Raji (cell line): ENCODE data around the gene TYSND1.

Source experiments
- POLR2A ChIP-seq: IDR thresholded peaks from 2 replicates; pipeline ENCODE4 v1.6.1; 2011; ENCODE audit warnings: low read depth, low read length, control low read depth; ENCODE audit not compliant: insufficient read depth

TYSND1 gene

GRCh38 chr10:70146489-70147258 lies at the start of gene TYSND1:
TYSND1 (minus strand) TSS chr10:70146700; CDS start chr10:70146586, 114 bp downstream.
- TF ChIP-seq POLR2A = peak; percentile 95

- no peak for TF ChIP-seq POLR2A
Measured at GRCh38 chr10:70193391-70193844, 46.9 kb upstream of the TYSND1 start.

GRCh38 chr10:70192326-70192968 lies 45.9 kb upstream of the TYSND1 start:
- no peak for TF ChIP-seq POLR2A

GRCh38 chr10:70191972-70192305 lies 45.4 kb upstream of the TYSND1 start:
- TF ChIP-seq POLR2A = no peak

GRCh38 chr10:70191161-70191971 lies 44.9 kb upstream of the TYSND1 start:
- no peak for TF ChIP-seq POLR2A

GRCh38 chr10:70190581-70190980 lies 44.1 kb upstream of the TYSND1 start:
- no peak for TF ChIP-seq POLR2A

GRCh38 chr10:70190102-70190501 lies 43.6 kb upstream of the TYSND1 start:
- TF ChIP-seq POLR2A = no peak

GRCh38 chr10:70188768-70189167 lies 42.3 kb upstream of the TYSND1 start:
- no peak for TF ChIP-seq POLR2A

GRCh38 chr10:70186571-70186970 lies 40.1 kb upstream of the TYSND1 start:
- no peak for TF ChIP-seq POLR2A

- TF ChIP-seq POLR2A = no peak
Measured at GRCh38 chr10:70186090-70186489, 39.6 kb upstream of the TYSND1 start.

- TF ChIP-seq POLR2A = no peak
Measured at GRCh38 chr10:70183304-70183703, 36.8 kb upstream of the TYSND1 start.

GRCh38 chr10:70178139-70178725 lies 31.7 kb upstream of the TYSND1 start:
- TF ChIP-seq POLR2A = no peak

- TF ChIP-seq POLR2A = no peak
Measured at GRCh38 chr10:70176441-70176840, 29.9 kb upstream of the TYSND1 start.

GRCh38 chr10:70175516-70175915 lies 29.0 kb upstream of the TYSND1 start:
- no peak for TF ChIP-seq POLR2A

GRCh38 chr10:70174058-70174741 lies 27.7 kb upstream of the TYSND1 start:
- no peak for TF ChIP-seq POLR2A
